Bronchial epithelial cell (primary cell): ENCODE results near the gene PDK2. TPM values are rescaled to one million over a fixed set of nuclear protein-coding genes. Genes with fewer than 3 reads are reported as not detected.
A peak's percentile ranks its signal among the peaks of the same experiment; 100 is the strongest.

Experiments used
- DNase-seq: peaks from one replicate; pipeline ENCODE4 v3.0.0-alpha.2; 2010; ENCODE audit warnings: low read depth
- FAIRE-seq: peaks from 2 replicates; lab custom pipeline; 2011; peaks lifted over from hg19 to GRCh38; lab: Jason Lieb, UNC
- H3K27me3 ChIP-seq: 2 replicates; pipeline ENCODE4 v1.5.1; 2011; ENCODE audit warnings: low read length; ENCODE audit not compliant: control insufficient read depth, insufficient read depth
- H3K36me3 ChIP-seq: 2 replicates; pipeline ENCODE4 v1.5.1; 2011; ENCODE audit warnings: low read length; ENCODE audit not compliant: control insufficient read depth, insufficient read depth
- H3K4me3 ChIP-seq: 2 replicates; pipeline ENCODE4 v1.5.1; 2011; ENCODE audit warnings: mild to moderate bottlenecking, low read depth, low read length, control low read depth
- total RNA-seq: library from RNA; depleted of rRNA; stranded (reverse); fragments of >200 nt; gene quantifications from 2 replicates; pipeline ENCODE4 v1.2.1, GENCODE V29; 2014
- TF ChIP-seq, protein P1 (sequence below): IDR thresholded peaks from 2 replicates; pipeline ENCODE4 v1.5.1; 2011; ENCODE audit warnings: mild to moderate bottlenecking, moderate library complexity, low read length, control low read depth, inconsistent platforms; ENCODE audit not compliant: insufficient read depth, severe bottlenecking

Gene PDK2
- total RNA-seq, 1 donor from 2014 or later, result 0.79 TPM

DNA sequence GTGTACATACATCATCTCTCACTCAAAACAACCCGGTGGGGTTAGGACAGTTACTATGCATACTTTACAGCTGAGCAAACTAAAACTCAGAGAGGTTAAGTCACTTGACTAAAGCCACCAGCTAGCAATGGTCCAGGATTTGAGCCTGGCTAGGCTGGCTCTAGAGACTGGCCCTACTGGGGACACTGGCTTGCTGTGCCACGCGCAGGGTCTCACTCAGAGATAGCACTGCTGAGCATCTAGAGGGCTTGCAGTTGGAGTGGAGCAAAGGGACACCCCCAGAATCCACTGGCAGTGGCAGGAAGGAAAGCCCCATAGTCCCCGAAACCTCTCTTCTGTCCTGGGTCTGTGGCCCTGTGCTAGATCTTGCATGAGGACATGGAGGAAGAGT lies 23.7 kb downstream of the PDK2 start:
- H3K27me3 ChIP-seq, result peaks cover 5% of the 10 kb centered on the region
- no peak overlapping the region for H3K4me3 ChIP-seq
- peak; percentile 64 for FAIRE-seq
- H3K36me3 ChIP-seq, result no peaks in the 10 kb centered on the region
- DNase-seq, result no peak
- TF ChIP-seq, protein P1, sequence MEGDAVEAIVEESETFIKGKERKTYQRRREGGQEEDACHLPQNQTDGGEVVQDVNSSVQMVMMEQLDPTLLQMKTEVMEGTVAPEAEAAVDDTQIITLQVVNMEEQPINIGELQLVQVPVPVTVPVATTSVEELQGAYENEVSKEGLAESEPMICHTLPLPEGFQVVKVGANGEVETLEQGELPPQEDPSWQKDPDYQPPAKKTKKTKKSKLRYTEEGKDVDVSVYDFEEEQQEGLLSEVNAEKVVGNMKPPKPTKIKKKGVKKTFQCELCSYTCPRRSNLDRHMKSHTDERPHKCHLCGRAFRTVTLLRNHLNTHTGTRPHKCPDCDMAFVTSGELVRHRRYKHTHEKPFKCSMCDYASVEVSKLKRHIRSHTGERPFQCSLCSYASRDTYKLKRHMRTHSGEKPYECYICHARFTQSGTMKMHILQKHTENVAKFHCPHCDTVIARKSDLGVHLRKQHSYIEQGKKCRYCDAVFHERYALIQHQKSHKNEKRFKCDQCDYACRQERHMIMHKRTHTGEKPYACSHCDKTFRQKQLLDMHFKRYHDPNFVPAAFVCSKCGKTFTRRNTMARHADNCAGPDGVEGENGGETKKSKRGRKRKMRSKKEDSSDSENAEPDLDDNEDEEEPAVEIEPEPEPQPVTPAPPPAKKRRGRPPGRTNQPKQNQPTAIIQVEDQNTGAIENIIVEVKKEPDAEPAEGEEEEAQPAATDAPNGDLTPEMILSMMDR, result no peak

DNA sequence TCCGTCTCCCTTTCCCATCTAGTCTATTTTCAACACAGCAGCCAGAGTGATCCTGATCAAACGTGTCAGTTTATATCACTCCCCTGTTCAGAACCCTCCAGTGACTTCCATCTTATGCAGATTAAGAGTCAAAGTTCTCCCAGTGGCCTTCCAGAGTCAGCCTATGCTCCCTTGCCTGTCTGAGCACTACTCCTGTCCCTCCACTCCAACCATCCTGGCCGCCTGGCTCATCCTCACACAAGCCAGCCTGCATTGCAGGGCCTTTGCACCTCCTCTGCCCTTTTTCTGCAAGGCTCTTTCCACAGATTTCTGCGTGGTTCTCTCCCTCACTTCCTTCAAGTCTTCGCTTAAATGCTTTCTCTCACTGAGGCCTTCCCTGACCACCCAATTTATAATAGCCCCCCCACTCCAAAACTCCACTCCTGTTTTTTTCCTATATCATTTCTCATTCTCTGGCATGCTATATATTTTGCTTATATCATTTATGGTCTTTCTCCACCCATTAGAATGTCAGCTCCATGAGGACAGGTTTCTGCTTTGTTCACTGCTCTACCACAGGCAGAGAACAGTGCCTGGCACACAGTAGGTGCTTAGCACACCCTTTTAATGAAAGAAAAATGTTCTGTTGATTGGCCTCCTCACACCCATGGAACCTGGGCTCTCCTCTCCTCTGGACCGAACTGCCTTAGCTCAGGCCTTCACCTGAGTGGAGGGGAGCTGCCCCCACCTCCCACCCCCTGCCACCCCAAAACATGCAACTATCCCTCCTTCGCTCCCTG lies 25.5 kb downstream of the PDK2 start:
- TF ChIP-seq, protein P1, result no peak
- H3K27me3 ChIP-seq, result peaks cover 5% of the 10 kb centered on the region
- FAIRE-seq (no peak), DNase-seq (no peak)
- no peak overlapping the region for H3K4me3 ChIP-seq
- H3K36me3 ChIP-seq, result no peaks in the 10 kb centered on the region

DNA sequence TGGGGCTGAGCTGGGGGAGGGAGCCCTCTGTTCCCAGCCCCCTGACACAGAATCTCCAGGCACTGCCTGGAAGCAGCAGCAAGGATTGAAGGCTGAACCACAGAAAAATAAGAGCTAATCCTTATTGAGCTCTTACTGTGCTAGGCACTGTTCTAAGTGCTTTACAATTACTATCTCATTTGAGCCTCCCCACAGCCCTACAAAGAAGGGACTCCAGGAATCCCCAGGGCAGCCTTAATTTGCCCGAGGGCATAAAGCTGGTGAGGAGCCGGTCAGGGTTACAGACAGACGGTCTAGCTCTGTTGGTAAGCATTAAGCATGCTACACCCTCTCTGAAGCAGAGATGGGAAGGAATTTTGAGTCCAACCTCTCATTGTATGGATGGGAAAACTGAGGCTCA lies 27.8 kb downstream of the PDK2 start:
- peaks cover 5% of the 10 kb centered on the region for H3K27me3 ChIP-seq
- TF ChIP-seq, protein P1, result no peak
- FAIRE-seq (peak; percentile 58), DNase-seq (no peak)
- H3K4me3 ChIP-seq, result no peak overlapping the region
- H3K36me3 ChIP-seq, result no peaks in the 10 kb centered on the region

DNA sequence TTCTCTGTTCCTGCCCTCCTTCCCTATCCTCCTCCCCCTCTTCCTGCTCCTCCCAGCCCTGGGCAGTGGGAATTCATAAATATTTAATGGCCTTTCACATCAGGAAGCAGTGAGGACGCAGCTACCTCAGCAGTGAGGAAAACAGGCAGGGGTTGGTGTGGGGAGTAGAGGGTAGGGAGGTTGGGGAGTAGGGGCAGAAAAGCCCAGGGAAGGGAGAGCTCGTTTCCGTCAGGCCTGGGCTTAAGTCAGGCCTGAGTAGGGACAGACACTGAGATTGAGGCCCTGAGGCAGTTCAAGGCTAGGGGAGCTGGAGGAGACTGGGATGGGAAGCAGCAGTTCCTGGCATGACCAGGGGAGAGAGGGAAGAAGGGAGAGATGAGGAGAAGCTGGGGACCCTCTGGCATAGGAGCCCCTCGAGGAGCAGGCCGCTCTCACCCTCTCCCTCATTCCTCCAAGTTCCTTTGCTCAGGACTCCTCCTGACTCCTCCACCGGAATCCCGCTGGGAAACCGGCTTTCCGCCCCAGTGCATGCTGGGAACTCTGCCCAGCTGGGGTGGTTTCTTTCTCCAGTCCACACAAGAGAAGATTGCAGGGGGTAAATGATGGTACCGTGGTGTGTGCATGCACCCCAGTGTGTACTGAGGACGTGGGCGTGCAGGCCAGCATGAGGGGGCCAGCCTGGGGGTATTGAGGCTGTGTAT lies 28.6 kb downstream of the PDK2 start:
- TF ChIP-seq, protein P1, result no peak
- H3K27me3 ChIP-seq, result peaks cover 5% of the 10 kb centered on the region
- FAIRE-seq (no peak), DNase-seq (no peak)
- no peaks in the 10 kb centered on the region for H3K36me3 ChIP-seq
- no peak overlapping the region for H3K4me3 ChIP-seq

DNA sequence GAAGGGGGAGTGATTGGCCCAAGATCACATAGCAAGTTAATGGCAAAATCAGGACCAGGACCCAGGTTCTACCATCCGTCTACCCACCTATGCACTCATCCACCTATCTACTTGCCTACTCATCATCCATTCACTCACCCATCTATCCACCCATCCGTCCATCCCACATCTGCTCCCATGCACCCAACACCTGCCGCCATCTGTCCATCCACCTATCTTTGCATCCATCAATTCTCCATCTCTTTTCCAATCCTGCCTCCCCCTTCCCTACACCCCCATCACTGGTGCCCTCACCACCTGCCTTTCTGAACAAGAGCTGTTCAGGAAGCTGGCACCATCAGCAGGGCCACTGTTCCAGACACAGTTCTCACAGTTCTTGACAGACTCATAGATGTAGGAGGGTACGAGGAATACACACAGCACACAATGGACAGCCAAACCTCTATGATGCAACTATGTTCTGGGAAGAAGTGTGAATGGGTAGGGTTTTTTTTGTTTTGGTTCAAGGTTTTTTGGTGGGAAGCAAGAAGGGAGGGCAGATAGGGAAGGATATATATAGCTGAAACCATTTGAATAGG lies 30.4 kb downstream of the PDK2 start:
- TF ChIP-seq, protein P1, result no peak
- FAIRE-seq (peak; percentile 89), DNase-seq (no peak)
- H3K27me3 ChIP-seq, result no peaks in the 10 kb centered on the region
- H3K4me3 ChIP-seq, result no peak overlapping the region
- H3K36me3 ChIP-seq, result no peaks in the 10 kb centered on the region
